ENCODE results near the gene RTCA. TPM values are rescaled to one million over a fixed set of nuclear protein-coding genes. Genes with fewer than 3 reads are reported as not detected.

The RTCA gene
- total RNA-seq, 1 experiment from 2014 or later = 26.5 TPM

DNA sequence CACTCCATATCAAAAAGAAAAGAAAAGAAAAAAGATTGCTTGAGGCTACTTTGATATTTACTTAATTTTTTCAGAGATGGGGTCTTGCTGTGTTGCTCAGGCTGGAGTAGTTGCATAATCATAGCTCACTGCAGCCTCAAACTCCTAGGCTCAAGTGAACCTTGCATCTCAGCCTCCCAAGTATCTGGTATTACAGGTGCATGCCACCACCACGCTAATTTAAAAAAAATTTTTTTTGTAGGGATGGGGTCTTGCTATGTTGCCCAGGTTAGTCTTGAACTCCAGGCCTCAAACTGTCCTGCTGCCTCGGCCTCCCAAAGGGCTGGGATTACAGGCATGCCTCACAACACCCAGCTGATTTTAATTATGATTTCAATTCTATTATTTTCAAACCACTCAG lies 38.2 kb downstream of the RTCA start:
- ATAC-seq (no peak), DNase-seq (ENCODE audit: low read depth, low spot score) (no peak)
- no peaks in the 10 kb centered on the region for H3K36me3 ChIP-seq (ENCODE audit: control insufficient read depth in 1 of 2, insufficient read depth in 2 of 2, low read length in 2 of 2)
- no peaks in the 10 kb centered on the region for H3K4me1 ChIP-seq (ENCODE audit: control insufficient read depth in 1 of 2, insufficient read depth in 2 of 2, low read length in 2 of 2)
- H3K27me3 ChIP-seq (ENCODE audit: insufficient read depth, low read length) = no peaks in the 10 kb centered on the region
- no peak for TF ChIP-seq EZH2 (IDR thresholded peaks at IDR 0.05)
- TF ChIP-seq, protein P1, sequence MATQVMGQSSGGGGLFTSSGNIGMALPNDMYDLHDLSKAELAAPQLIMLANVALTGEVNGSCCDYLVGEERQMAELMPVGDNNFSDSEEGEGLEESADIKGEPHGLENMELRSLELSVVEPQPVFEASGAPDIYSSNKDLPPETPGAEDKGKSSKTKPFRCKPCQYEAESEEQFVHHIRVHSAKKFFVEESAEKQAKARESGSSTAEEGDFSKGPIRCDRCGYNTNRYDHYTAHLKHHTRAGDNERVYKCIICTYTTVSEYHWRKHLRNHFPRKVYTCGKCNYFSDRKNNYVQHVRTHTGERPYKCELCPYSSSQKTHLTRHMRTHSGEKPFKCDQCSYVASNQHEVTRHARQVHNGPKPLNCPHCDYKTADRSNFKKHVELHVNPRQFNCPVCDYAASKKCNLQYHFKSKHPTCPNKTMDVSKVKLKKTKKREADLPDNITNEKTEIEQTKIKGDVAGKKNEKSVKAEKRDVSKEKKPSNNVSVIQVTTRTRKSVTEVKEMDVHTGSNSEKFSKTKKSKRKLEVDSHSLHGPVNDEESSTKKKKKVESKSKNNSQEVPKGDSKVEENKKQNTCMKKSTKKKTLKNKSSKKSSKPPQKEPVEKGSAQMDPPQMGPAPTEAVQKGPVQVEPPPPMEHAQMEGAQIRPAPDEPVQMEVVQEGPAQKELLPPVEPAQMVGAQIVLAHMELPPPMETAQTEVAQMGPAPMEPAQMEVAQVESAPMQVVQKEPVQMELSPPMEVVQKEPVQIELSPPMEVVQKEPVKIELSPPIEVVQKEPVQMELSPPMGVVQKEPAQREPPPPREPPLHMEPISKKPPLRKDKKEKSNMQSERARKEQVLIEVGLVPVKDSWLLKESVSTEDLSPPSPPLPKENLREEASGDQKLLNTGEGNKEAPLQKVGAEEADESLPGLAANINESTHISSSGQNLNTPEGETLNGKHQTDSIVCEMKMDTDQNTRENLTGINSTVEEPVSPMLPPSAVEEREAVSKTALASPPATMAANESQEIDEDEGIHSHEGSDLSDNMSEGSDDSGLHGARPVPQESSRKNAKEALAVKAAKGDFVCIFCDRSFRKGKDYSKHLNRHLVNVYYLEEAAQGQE (IDR thresholded peaks at IDR 0.05; ENCODE audit: low read depth) = no peak
- no peak for TF ChIP-seq ELF1 (IDR thresholded peaks at IDR 0.05; ENCODE audit: borderline replicate concordance, low read depth)
- TF ChIP-seq YY1 (IDR thresholded peaks at IDR 0.05; ENCODE audit: extremely low read depth, insufficient replicate concordance, low read depth, low read length) = no peak
- TF ChIP-seq, protein P2, sequence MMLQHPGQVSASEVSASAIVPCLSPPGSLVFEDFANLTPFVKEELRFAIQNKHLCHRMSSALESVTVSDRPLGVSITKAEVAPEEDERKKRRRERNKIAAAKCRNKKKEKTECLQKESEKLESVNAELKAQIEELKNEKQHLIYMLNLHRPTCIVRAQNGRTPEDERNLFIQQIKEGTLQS (IDR thresholded peaks at IDR 0.05) = no peak
- ChIA-PET RAD21 (ENCODE audit: low non-redundant PET in 1 of 2, low total read pairs in 2 of 2, uncharacterized antibody in 2 of 2, unreplicated experiment in 2 of 2) (no interaction called here), CTCF (no interaction called here), POLR2A (no interaction called here)
- no peak overlapping the region for H2AFZ ChIP-seq (ENCODE audit: low read depth, low read length, poor library complexity, severe bottlenecking)
- no peaks in the 10 kb centered on the region for H4K20me1 ChIP-seq (ENCODE audit: insufficient read depth)
- no peak overlapping the region for H3K4me2 ChIP-seq (ENCODE audit: low read length)
- H3K9ac ChIP-seq (ENCODE audit: low read length) = no peak overlapping the region
- no peak overlapping the region for H3K4me3 ChIP-seq (replicated peaks in 1 of 2; ENCODE audit: low read depth in 1 of 2, low read length in 2 of 2)
- H3K79me2 ChIP-seq (ENCODE audit: insufficient read depth, low read length) = no peaks in the 10 kb centered on the region
- no peak overlapping the region for H3K27ac ChIP-seq (ENCODE audit: low read depth, low read length)
- BruUV-seq (replicated peaks) = no TSS peak
- no peaks in the 10 kb centered on the region; the same call in 1 of the 2 replicates for H3K9me2 ChIP-seq (ENCODE audit: insufficient read depth)
- intact Hi-C loops (cut with micrococcal nuclease) = no loop called here
- H3K9me3 ChIP-seq (ENCODE audit: control insufficient read depth in 1 of 2, insufficient read depth in 1 of 2, low read depth in 1 of 2, low read length in 2 of 2) = no peaks in the 10 kb centered on the region

DNA sequence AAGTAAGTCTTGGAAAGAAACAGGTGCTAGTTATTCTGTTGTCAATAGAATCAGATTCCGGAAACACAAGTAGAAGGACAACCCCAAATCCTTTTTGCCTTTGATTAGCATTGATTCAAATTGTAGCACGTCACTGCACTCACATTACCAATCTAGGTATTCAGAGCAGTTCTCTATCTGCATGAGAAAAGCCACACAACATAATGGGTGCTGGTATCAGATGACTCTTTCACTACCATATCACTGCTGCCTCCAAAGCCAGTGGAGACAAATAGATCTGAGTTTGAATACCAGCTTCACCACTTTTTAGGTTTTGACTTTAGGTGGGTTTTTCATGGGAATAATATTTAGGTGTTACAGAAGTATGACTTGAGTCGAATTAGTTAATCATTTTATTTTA lies 38.9 kb downstream of the RTCA start:
- no peak for DNase-seq (ENCODE audit: low read depth, low spot score)
- no peak overlapping the region for H3K4me3 ChIP-seq (replicated peaks in 1 of 2; ENCODE audit: low read depth in 1 of 2, low read length in 2 of 2)
- BruUV-seq (replicated peaks) = no TSS peak
- no peaks in the 10 kb centered on the region for H3K27me3 ChIP-seq (ENCODE audit: insufficient read depth, low read length)
- no peaks in the 10 kb centered on the region for H3K9me3 ChIP-seq (ENCODE audit: control insufficient read depth in 1 of 2, insufficient read depth in 1 of 2, low read depth in 1 of 2, low read length in 2 of 2)
- intact Hi-C loops (cut with micrococcal nuclease) = no loop called here
- H3K27ac ChIP-seq (ENCODE audit: low read depth, low read length) = no peak overlapping the region
- no peak overlapping the region for H3K4me2 ChIP-seq (ENCODE audit: low read length)
- RAD21 ChIA-PET (ENCODE audit: low non-redundant PET in 1 of 2, low total read pairs in 2 of 2, uncharacterized antibody in 2 of 2, unreplicated experiment in 2 of 2) = no interaction called here
- no peak overlapping the region for H2AFZ ChIP-seq (ENCODE audit: low read depth, low read length, poor library complexity, severe bottlenecking)
- no peaks in the 10 kb centered on the region for H4K20me1 ChIP-seq (ENCODE audit: insufficient read depth)
- CTCF ChIA-PET = no interaction called here
- ATAC-seq = no peak
- no peaks in the 10 kb centered on the region for H3K79me2 ChIP-seq (ENCODE audit: insufficient read depth, low read length)
- no peaks in the 10 kb centered on the region; the same call in 1 of the 2 replicates for H3K9me2 ChIP-seq (ENCODE audit: insufficient read depth)
- TF ChIP-seq EGR1 (IDR thresholded peaks at IDR 0.05; ENCODE audit: low read depth) (no peak), YY1 (IDR thresholded peaks at IDR 0.05; ENCODE audit: extremely low read depth, insufficient replicate concordance, low read depth, low read length) (no peak), CBX3 (IDR thresholded peaks at IDR 0.05; ENCODE audit: low read depth) (no peak), POLR2AphosphoS5 (IDR thresholded peaks at IDR 0.05; ENCODE audit: low read depth, low read length) (no peak), JUND (IDR thresholded peaks at IDR 0.05) (no peak)
- TF ChIP-seq, protein P2 (IDR thresholded peaks at IDR 0.05) = no peak
- TF ChIP-seq, protein P1 (IDR thresholded peaks at IDR 0.05; ENCODE audit: low read depth) = no peak
- no peaks in the 10 kb centered on the region for H3K4me1 ChIP-seq (ENCODE audit: control insufficient read depth in 1 of 2, insufficient read depth in 2 of 2, low read length in 2 of 2)
- no peaks in the 10 kb centered on the region for H3K36me3 ChIP-seq (ENCODE audit: control insufficient read depth in 1 of 2, insufficient read depth in 2 of 2, low read length in 2 of 2)
- H3K9ac ChIP-seq (ENCODE audit: low read length) = no peak overlapping the region
- POLR2A ChIA-PET = no interaction called here
